Activated naive CD4-positive, alpha-beta T cell (primary cell): ENCODE measurements around the gene TFRC.
"Not testable (repeated sequence)": the region's sequence is repeated elsewhere in the genome, so short reads cannot be mapped to it uniquely, and the experiment has no call there.

Experiments used
- DNase-seq, 4 experiments: peaks; one replicate each; lab custom pipeline; 2025; lab: John Stamatoyannopoulos, UW

TFRC gene

DNA sequence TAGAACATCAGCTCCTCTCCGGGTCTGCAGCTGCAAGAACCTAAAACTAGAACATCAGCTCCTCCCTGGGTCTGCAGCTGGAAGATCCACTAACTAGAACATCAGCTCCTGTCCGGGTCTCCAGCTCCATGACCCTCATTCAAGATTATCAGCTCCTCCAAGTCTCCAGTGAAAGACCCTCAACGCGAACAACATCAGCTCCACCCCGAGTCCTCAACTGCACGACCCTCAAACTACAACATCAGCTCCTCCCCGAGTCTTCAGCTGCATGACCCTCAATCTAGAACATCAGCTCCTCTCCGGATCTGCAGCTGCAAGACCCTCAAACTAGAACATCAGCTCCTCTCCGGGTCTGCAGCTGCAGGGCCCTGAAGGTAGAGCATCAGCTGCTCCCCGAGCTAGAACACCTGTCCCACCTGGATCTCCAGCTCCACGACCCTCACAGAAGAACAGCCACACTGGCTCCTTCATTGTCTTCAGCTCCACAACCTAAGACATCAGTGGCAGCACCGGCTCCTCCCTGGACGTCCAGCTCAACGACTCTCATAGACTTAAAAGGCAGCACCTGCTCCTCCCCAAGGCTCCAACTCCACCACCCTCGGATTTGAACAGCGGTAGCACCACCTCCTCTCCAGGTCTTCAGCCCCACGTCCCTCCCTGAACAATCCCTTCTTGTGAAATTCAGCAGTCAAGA is 77.4 kb downstream of the TFRC start:
- DNase-seq = not testable (repeated sequence)

DNA sequence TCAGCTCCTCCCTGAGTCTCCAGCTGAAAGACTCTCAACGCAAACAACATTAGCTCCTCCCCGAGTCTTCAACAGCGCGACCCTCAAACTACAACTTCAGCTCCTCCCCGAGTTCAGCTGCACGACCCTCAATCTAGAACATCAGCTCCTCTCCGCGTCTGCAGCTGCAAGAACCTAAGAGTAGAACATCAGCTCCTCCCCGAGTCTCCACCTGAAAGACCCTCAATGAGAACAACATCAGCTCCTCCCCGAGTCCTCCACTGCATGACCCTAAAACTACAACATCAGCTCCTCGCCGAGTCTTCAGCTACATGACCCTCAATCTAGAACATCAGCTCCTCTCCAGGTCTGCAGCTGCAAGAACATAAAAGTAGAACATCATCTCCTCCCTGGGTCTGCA is 78.3 kb downstream of the TFRC start:
- DNase-seq = no peak

DNA sequence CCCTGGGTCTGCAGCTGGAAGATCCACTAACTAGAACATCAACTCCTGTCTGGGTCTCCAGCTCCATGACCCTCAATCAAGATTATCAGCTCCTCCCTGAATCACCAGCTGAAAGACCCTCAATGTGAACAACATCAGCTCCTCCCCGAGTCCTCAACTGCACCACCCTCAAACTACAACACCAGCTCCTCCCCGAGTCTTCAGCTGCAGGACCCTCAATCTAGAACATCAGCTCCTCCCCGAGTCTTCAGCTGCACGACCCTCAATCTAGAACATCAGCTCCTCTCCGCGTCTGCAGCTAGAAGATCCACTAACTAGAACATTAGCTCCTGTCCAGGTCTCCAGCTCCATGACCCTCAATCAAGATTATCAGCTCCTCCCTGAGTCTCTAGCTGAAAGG is 79.2 kb downstream of the TFRC start:
- not testable (repeated sequence) for DNase-seq

DNA sequence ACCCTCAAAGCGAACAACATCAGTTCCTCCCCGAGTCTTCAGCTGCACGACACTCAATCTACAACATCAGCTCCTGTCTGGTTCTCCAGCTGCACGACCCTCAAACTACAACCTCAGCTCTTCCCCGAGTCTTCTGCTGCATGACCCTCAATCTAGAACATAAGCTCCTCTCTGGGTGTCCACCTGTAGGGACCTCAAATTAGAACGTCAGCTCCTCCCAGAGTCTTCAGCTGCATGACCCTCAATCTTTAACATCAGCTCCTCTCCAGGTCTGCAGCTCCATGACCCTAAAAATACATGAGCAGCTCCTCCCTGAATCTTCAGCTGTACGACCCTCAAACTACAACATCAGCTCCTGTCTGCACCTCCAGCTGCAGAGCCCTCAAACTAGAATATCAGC is 80.7 kb downstream of the TFRC start:
- not testable (repeated sequence) for DNase-seq

DNA sequence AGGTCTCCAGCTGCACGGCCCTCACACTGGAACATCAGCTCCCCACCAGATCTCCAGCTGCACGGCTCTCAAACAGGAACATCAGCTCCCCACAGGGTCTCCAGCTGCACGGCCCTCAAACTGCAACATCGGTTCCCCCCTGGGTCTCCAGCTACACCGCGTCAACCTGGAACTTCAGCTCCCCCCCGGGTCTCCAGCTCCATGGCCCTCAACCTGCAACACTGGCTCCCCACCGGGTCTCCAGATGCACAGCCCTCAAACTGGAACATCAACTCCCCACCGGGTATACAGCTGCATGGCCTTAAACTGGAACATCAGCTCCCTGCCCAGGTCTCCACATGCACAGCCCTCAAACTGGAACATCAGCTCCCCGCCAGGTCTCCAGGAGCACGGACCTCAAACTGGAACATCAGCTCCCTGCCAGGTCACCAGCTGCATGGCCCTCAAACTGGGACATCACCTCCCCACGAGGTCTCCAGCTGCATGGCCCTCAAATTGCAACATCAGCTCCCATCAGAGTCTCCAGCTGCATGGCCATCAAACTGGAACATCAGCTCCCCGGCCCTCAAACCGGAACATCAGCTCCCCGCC is 81.4 kb downstream of the TFRC start:
- not testable (repeated sequence) for DNase-seq

DNA sequence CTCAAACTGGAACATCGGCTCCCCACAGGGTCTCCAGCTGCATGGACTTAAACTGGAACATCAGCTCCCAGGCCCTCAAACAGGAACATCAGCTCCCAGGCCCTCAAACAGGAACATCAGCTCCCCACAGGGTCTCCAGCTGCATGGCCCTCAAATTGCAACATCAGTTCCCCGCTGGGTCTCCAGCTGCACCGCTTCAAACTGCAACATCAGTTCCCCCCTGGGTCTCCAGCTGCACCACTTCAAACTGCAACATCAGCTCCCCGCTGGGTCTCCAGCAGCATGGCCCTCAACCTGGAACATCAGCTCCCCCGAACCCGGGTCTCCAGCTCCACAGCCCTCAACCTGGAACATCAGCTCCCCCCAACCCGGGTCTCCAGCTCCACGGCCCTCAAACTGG is 82.0 kb downstream of the TFRC start:
- no peak for DNase-seq
